ENCODE results near the gene CD9.

GRCh38 chr12:6218347-6218925 is 18.2 kb downstream of the CD9 start:
- no peak for TF ChIP-seq POLR2A (IDR thresholded peaks at IDR 0.05)
- no peak for TF ChIP-seq CTCF (IDR thresholded peaks at IDR 0.05)
